PFSK-1 (cell line): Measurements from ENCODE around the gene TAAR5.

ENCODE experiments used
- POLR2AphosphoS5 ChIP-seq: IDR thresholded peaks from 2 replicates; pipeline ENCODE4 v1.6.1; 2012; ENCODE audit warnings: low read depth, mild to moderate bottlenecking, control low read depth, low read length, moderate library complexity
- TAF1 ChIP-seq: IDR thresholded peaks from 2 replicates; pipeline ENCODE4 v1.6.1; 2012; ENCODE audit warnings: low read length, control low read depth, borderline replicate concordance; ENCODE audit not compliant: insufficient read depth
- TF ChIP-seq, protein P1 (sequence below), 2 experiments: IDR thresholded peaks; 2 replicates each; pipeline versions ENCODE4 v1.6.1 to v1.8.0; 2011 to 2012; ENCODE audit warnings: low read depth in 2 of 2, low read length in 2 of 2, control low read depth in 1 of 2, inconsistent platforms in 1 of 2, mild to moderate bottlenecking in 1 of 2, moderate library complexity in 1 of 2; ENCODE audit not compliant: insufficient read depth in 1 of 2

DNA sequence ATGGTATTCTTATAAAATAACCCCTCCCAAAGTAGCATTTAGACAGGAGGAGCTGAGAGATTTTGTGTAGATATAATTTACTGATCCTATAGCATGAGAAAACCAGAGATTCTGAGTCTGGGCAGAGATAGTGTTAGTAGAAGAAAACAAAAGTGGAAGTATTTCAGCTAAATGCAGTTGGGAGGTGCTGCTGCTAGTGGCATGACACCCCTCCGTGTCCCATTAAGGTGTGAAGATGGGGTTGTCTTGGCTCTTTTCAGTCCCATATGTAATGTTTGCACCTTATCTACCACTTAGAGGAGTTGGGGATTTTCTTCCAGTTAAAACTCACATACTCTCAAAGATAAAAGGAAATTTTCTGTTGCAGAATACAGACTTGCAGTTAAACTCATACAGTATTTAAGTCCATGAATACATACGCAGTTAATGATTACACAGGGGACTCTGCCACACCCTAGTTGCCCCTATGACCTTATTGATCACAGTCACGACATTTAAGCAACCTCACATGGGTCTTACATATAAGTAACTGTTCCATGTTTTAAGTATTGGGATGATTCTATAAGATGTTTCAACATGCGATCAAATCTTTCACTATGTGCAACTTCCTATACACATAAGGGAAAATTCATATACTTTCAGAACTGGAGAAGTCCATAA, 23.0 kb upstream of the TAAR5 start:
- TF ChIP-seq POLR2AphosphoS5 (no peak), TAF1 (no peak)
- TF ChIP-seq, protein P1, sequence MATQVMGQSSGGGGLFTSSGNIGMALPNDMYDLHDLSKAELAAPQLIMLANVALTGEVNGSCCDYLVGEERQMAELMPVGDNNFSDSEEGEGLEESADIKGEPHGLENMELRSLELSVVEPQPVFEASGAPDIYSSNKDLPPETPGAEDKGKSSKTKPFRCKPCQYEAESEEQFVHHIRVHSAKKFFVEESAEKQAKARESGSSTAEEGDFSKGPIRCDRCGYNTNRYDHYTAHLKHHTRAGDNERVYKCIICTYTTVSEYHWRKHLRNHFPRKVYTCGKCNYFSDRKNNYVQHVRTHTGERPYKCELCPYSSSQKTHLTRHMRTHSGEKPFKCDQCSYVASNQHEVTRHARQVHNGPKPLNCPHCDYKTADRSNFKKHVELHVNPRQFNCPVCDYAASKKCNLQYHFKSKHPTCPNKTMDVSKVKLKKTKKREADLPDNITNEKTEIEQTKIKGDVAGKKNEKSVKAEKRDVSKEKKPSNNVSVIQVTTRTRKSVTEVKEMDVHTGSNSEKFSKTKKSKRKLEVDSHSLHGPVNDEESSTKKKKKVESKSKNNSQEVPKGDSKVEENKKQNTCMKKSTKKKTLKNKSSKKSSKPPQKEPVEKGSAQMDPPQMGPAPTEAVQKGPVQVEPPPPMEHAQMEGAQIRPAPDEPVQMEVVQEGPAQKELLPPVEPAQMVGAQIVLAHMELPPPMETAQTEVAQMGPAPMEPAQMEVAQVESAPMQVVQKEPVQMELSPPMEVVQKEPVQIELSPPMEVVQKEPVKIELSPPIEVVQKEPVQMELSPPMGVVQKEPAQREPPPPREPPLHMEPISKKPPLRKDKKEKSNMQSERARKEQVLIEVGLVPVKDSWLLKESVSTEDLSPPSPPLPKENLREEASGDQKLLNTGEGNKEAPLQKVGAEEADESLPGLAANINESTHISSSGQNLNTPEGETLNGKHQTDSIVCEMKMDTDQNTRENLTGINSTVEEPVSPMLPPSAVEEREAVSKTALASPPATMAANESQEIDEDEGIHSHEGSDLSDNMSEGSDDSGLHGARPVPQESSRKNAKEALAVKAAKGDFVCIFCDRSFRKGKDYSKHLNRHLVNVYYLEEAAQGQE (IDR thresholded peaks at IDR 0.05; ENCODE audit: insufficient read depth in 1 of 2, low read depth in 2 of 2, low read length in 2 of 2), result no peak
